GM23338 (cell line): ENCODE data around the gene WRNIP1. TPM values are rescaled to one million over a fixed set of nuclear protein-coding genes. Genes with fewer than 3 reads are reported as not detected.

Experiments
- ATAC-seq: fragments of 200-7000 bp; cut with Tn5 transposase; 3 replicates; pipeline ENCODE4 v1.9.1; 2020
- DNase-seq: peaks from one replicate; pipeline ENCODE4 v3.0.0-alpha.2; 2015; ENCODE audit warnings: low spot score
- H2AFZ ChIP-seq: fragments of 200-600 bp; sonication (generic); 2 replicates; pipeline ENCODE4 v1.8.0; 2016; ENCODE audit warnings: antibody characterized with exemption, mild to moderate bottlenecking, moderate library complexity
- H3F3A ChIP-seq: fragments of 200-600 bp; sonication (generic); replicated peaks from 2 replicates; pipeline ENCODE4 v1.8.0; 2017; ENCODE audit warnings: antibody characterized with exemption, mixed run types, low read depth
- H3K27ac ChIP-seq: fragments of 200-600 bp; sonication (generic); 2 replicates; pipeline ENCODE4 v1.6.1; 2016; ENCODE audit warnings: low read depth
- H3K27me3 ChIP-seq: fragments of 200-600 bp; sonication (generic); 2 replicates; pipeline ENCODE4 v1.8.0; 2016; ENCODE audit warnings: mild to moderate bottlenecking, mixed run types, moderate library complexity; ENCODE audit not compliant: insufficient read depth
- H3K36me3 ChIP-seq: fragments of 200-600 bp; sonication (generic); 2 replicates; pipeline ENCODE4 v1.8.0; 2016; ENCODE audit warnings: mild to moderate bottlenecking; ENCODE audit not compliant: insufficient read depth
- H3K4me1 ChIP-seq: fragments of 200-600 bp; sonication (generic); 2 replicates; pipeline ENCODE4 v1.8.0; 2016; ENCODE audit warnings: mild to moderate bottlenecking, moderate library complexity; ENCODE audit not compliant: insufficient read depth
- H3K4me2 ChIP-seq: fragments of 200-600 bp; sonication (generic); 2 replicates; pipeline ENCODE4 v1.7.1; 2017; ENCODE audit warnings: mixed run types
- H3K4me3 ChIP-seq: fragments of 200-600 bp; sonication (generic); 2 replicates; pipeline ENCODE4 v1.6.1; 2016; ENCODE audit warnings: mixed run types
- H3K79me2 ChIP-seq: fragments of 200-600 bp; sonication (generic); replicated peaks from 2 replicates; pipeline ENCODE4 v1.8.0; 2017; ENCODE audit warnings: mild to moderate bottlenecking; ENCODE audit not compliant: insufficient read depth
- H3K9me2 ChIP-seq: fragments of 200-600 bp; sonication (generic); 2 replicates; pipeline ENCODE4 v1.8.0; 2017; ENCODE audit not compliant: insufficient read depth
- H4K20me1 ChIP-seq: fragments of 200-600 bp; sonication (generic); replicated peaks from 2 replicates; pipeline ENCODE4 v1.8.0; 2017; ENCODE audit warnings: mild to moderate bottlenecking; ENCODE audit not compliant: insufficient read depth
- H3K27ac Mint-ChIP-seq: 2 replicates; pipeline ENCODE4 v1.8.0; 2020; ENCODE audit warnings: inconsistent platforms, mild to moderate bottlenecking, moderate library complexity, mixed read lengths
- H3K27me3 Mint-ChIP-seq: 3 replicates; pipeline ENCODE4 v1.8.0; 2022; ENCODE audit warnings: low read depth, mild to moderate bottlenecking, moderate library complexity, mixed read lengths, inconsistent platforms; ENCODE audit not compliant: insufficient read depth, poor library complexity
- H3K36me3 Mint-ChIP-seq: 3 replicates; pipeline ENCODE4 v1.8.0; 2021; ENCODE audit warnings: low read depth, mild to moderate bottlenecking, inconsistent platforms, moderate library complexity, mixed read lengths
- H3K4me1 Mint-ChIP-seq: 3 replicates; pipeline ENCODE4 v1.8.0; 2020; ENCODE audit warnings: mild to moderate bottlenecking, inconsistent platforms, mixed read lengths
- H3K4me3 Mint-ChIP-seq: 3 replicates; pipeline ENCODE4 v1.8.0; 2021; ENCODE audit warnings: moderate library complexity, mild to moderate bottlenecking, inconsistent platforms, mixed read lengths
- H3K9me3 Mint-ChIP-seq: 3 replicates; pipeline ENCODE4 v1.8.0; 2020; ENCODE audit warnings: moderate library complexity, mild to moderate bottlenecking, inconsistent platforms, mixed read lengths
- CREB1 ChIP-seq: fragments of 250-450 bp; sonication (Bioruptor Pico); IDR thresholded peaks from 2 replicates; pipeline ENCODE4 v1.5.0; 2020; ENCODE audit warnings: low read depth, mild to moderate bottlenecking, moderate library complexity
- CTCF ChIP-seq, 2 experiments: fragments of 200-600 bp in 1 of 2; sonication (generic) in 1 of 2; conservative IDR thresholded peaks; 2 replicates each; pipeline versions ENCODE4 v1.5.1 to v1.6.1; 2016 to 2017; ENCODE audit warnings: antibody characterized with exemption in 2 of 2, low read depth in 2 of 2, mild to moderate bottlenecking in 2 of 2, moderate library complexity in 1 of 2
- ETS1 ChIP-seq: IDR thresholded peaks from 2 replicates; pipeline ENCODE4 v1.6.1; 2016; ENCODE audit warnings: antibody characterized with exemption
- EZH2 ChIP-seq: fragments of 200-600 bp; sonication (generic); IDR thresholded peaks from one replicate; pipeline ENCODE4 v1.8.0; 2017; ENCODE audit warnings: antibody characterized with exemption, mild to moderate bottlenecking, low read depth; ENCODE audit not compliant: unreplicated experiment
- EZH2phosphoT487 ChIP-seq: fragments of 200-600 bp; sonication (generic); IDR thresholded peaks from one replicate; pipeline ENCODE4 v1.8.1; 2018; ENCODE audit warnings: antibody characterized with exemption; ENCODE audit not compliant: unreplicated experiment
- JUNB ChIP-seq: IDR thresholded peaks from one replicate; pipeline ENCODE4 v1.6.1; 2016; ENCODE audit warnings: antibody characterized with exemption; ENCODE audit not compliant: unreplicated experiment
- NANOG ChIP-seq: IDR thresholded peaks from 2 replicates; pipeline ENCODE4 v1.6.1; 2016; ENCODE audit warnings: antibody characterized with exemption, borderline replicate concordance
- POLR2AphosphoS5 ChIP-seq: IDR thresholded peaks from 2 replicates; pipeline ENCODE4 v1.6.1; 2016; ENCODE audit warnings: antibody characterized with exemption, low read depth
- REST ChIP-seq: IDR thresholded peaks from one replicate; pipeline ENCODE4 v1.6.1; 2018; ENCODE audit warnings: antibody characterized with exemption; ENCODE audit not compliant: unreplicated experiment
- STAT1 ChIP-seq: IDR thresholded peaks from one replicate; pipeline ENCODE4 v1.6.1; 2016; ENCODE audit warnings: antibody characterized with exemption; ENCODE audit not compliant: unreplicated experiment
- ZNF114 ChIP-seq: fragments of 250-450 bp; sonication (Bioruptor Pico); IDR thresholded peaks from 2 replicates; pipeline ENCODE4 v1.5.0; 2020; ENCODE audit warnings: mild to moderate bottlenecking, moderate library complexity
- ZNF331 ChIP-seq: fragments of 250-450 bp; sonication (Bioruptor Pico); IDR thresholded peaks from 2 replicates; pipeline ENCODE4 v1.5.0; 2020; ENCODE audit warnings: low read depth, mild to moderate bottlenecking, moderate library complexity
- ZNF462 ChIP-seq: fragments of 250-450 bp; sonication (Bioruptor Pico); IDR thresholded peaks from 2 replicates; pipeline ENCODE4 v1.5.0; 2020; ENCODE audit warnings: mild to moderate bottlenecking, moderate library complexity
- polyA plus RNA-seq: library from polyadenylated mRNA; unstranded; fragments of >200 nt; fragmentation: Nextera tagmentation; extraction: Ambion mirVana; gene quantifications from 2 replicates; pipeline ENCODE4 v1.2.1, GENCODE V29; 2016
- total RNA-seq: library from RNA; depleted of rRNA; stranded (reverse); fragments of >200 nt; shearing (Covaris generic); gene quantifications from 2 replicates; pipeline ENCODE4 v1.2.3, GENCODE V29; 2014

WRNIP1 gene
- total and polyA plus RNA-seq, 2 experiments from 2014 or later: 27.6 to 66.0 TPM

GRCh38 chr6:2806644-2807043 is 41.5 kb downstream of the WRNIP1 start:
- Mint-ChIP-seq H3K27ac (no peak overlapping the region), H3K4me3 (no peak overlapping the region), H3K9me3 (peaks cover 2% of the 10 kb centered on the region; the same call in 2 of the 3 replicates), H3K27me3 (peaks cover 10% of the 10 kb centered on the region), H3K4me1 (no peaks in the 10 kb centered on the region; the same call in 2 of the 3 replicates), H3K36me3 (0 out of 3 replicates have a peak, but pooled peaks cover 2% of the 10 kb centered on the region)
- no peak for TF ChIP-seq EZH2phosphoT487
- no peak for TF ChIP-seq CTCF (conservative IDR thresholded peaks at IDR 0.05; ENCODE audit: low read depth in 2 of 2)
- TF ChIP-seq ZNF331 (CRISPR knock-in tag): no peak
- no peak for TF ChIP-seq CREB1
- no peak for TF ChIP-seq POLR2AphosphoS5
- no peak for TF ChIP-seq NANOG
- TF ChIP-seq STAT1: no peak
- no peak for TF ChIP-seq JUNB
- TF ChIP-seq ETS1: no peak
- no peak for TF ChIP-seq EZH2
- TF ChIP-seq ZNF114 (CRISPR knock-in tag): no peak
- TF ChIP-seq ZNF462 (CRISPR knock-in tag): no peak
- TF ChIP-seq REST: no peak
- no peaks in the 10 kb centered on the region for H3K9me2 ChIP-seq
- H3K27ac ChIP-seq: no peak overlapping the region
- DNase-seq (no peak), ATAC-seq (no peak)
- H3F3A ChIP-seq: no peaks in the 10 kb centered on the region
- no peaks in the 10 kb centered on the region for H3K36me3 ChIP-seq
- no peak overlapping the region for H3K4me2 ChIP-seq
- H4K20me1 ChIP-seq: no peaks in the 10 kb centered on the region
- no peak overlapping the region for H2AFZ ChIP-seq
- H3K4me3 ChIP-seq: no peak overlapping the region
- H3K4me1 ChIP-seq: no peaks in the 10 kb centered on the region
- no peaks in the 10 kb centered on the region for H3K27me3 ChIP-seq
- H3K79me2 ChIP-seq: no peaks in the 10 kb centered on the region
